RWPE1 (cell line): ENCODE results near the gene TOE1.

Source experiments
- CTCF ChIA-PET: fragments of 350-600 bp; sonication (Branson Sonifier 250); formaldehyde crosslinking; extraction: SDS; loops from one replicate; lab custom pipeline; 2021; lab: Yijun Ruan, JAX
- POLR2A ChIA-PET: fragments of 400-600 bp; formaldehyde crosslinking; extraction: SDS; loops from one replicate; lab custom pipeline; 2020; ENCODE audit warnings: antibody characterized with exemption; ENCODE audit not compliant: low non-redundant PET; lab: Yijun Ruan, JAX
- DNase-seq: peaks from one replicate; pipeline ENCODE4 v3.0.0; 2012; ENCODE audit warnings: low spot score
- H3K27ac ChIP-seq: fragments of 450-650 bp; 2 replicates; pipeline ENCODE4 v1.5.1; 2017
- TF ChIP-seq, protein P1 (sequence below): fragments of 450-650 bp; conservative IDR thresholded peaks from 2 replicates; pipeline ENCODE4 v1.5.1; 2017; ENCODE audit warnings: low read depth, mild to moderate bottlenecking

The TOE1 gene

GRCh38 chr1:45375104-45376090 lies 35.4 kb downstream of the TOE1 start:
- no peak for DNase-seq
- no peak overlapping the region for H3K27ac ChIP-seq
- TF ChIP-seq, protein P1, sequence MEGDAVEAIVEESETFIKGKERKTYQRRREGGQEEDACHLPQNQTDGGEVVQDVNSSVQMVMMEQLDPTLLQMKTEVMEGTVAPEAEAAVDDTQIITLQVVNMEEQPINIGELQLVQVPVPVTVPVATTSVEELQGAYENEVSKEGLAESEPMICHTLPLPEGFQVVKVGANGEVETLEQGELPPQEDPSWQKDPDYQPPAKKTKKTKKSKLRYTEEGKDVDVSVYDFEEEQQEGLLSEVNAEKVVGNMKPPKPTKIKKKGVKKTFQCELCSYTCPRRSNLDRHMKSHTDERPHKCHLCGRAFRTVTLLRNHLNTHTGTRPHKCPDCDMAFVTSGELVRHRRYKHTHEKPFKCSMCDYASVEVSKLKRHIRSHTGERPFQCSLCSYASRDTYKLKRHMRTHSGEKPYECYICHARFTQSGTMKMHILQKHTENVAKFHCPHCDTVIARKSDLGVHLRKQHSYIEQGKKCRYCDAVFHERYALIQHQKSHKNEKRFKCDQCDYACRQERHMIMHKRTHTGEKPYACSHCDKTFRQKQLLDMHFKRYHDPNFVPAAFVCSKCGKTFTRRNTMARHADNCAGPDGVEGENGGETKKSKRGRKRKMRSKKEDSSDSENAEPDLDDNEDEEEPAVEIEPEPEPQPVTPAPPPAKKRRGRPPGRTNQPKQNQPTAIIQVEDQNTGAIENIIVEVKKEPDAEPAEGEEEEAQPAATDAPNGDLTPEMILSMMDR, result no peak
- POLR2A ChIA-PET, result no interaction called here
- CTCF ChIA-PET, result no interaction called here

- no peak for DNase-seq
- no peak overlapping the region for H3K27ac ChIP-seq
- TF ChIP-seq, protein P1, result no peak
- POLR2A ChIA-PET, result no interaction called here
- CTCF ChIA-PET, result no interaction called here
Measured at GRCh38 chr1:45378184-45378583, 38.2 kb downstream of the TOE1 start.

DNA sequence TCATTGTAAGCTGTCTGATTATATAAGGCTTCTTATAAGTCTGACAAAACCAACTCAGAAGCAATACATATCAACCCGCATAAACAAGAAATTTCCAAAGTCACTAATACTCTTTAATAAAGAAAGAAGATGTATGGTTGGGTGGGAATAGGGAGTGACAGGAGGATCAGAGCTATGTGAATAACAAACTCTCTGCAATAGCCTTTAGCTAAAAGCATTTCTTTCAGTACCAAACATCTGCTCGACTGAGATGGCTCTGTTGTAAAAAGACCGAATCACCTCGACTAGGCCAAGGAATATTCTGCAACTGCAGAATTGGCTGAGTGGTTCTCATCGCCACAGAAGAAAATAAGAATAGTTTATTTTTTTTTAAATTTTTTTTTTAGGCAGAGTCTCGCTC lies 39.6 kb downstream of the TOE1 start:
- ChIA-PET POLR2A (no interaction called here), CTCF (no interaction called here)
- H3K27ac ChIP-seq, result no peak overlapping the region
- TF ChIP-seq, protein P1, result no peak
- no peak for DNase-seq

- CTCF ChIA-PET, result no interaction called here
- TF ChIP-seq, protein P1, result no peak
Measured at GRCh38 chr1:45380125-45380524, 40.2 kb downstream of the TOE1 start.

GRCh38 chr1:45380730-45381129 lies 40.8 kb downstream of the TOE1 start:
- TF ChIP-seq, protein P1, result no peak
- ChIA-PET POLR2A (no interaction called here), CTCF (no interaction called here)
- no peak for DNase-seq
- no peak overlapping the region for H3K27ac ChIP-seq

More at GRCh38 chr1:45380125-45380524, 40.2 kb downstream of the TOE1 start:
- no peak overlapping the region for H3K27ac ChIP-seq
- no peak for DNase-seq
- POLR2A ChIA-PET, result no interaction called here

DNA sequence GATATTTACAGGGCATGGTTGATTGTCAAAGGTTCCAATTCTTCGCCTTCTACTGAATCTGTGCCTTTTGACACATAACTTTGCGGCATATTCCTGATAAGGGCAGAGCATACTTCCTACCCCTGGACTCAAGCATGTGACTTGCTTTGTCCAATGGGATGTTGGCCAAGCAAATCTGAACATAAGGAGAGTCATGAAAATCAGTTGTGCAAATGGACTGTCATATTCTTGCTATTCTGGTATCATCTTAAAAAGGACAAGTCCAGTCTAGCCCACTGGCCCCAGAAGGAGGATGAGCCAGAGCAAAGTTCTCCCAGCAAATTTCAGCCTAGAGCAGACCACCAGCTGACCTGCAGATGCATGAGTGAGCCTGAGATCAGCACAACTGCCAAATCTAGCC lies 41.3 kb downstream of the TOE1 start:
- peak; percentile 71 for DNase-seq
- TF ChIP-seq, protein P1, result no peak
- H3K27ac ChIP-seq, result peak overlapping the region; percentile 40; the same call in 1 of the 2 replicates
- ChIA-PET CTCF (no interaction called here), POLR2A (interaction anchor here (0.7 kb wide), 1 partner anchor 140 kb away, joined by 3 read pairs; no protein-coding TSS in a partner anchor)
